ENCODE results near the gene DPEP2NB.

Gene DPEP2NB

DNA sequence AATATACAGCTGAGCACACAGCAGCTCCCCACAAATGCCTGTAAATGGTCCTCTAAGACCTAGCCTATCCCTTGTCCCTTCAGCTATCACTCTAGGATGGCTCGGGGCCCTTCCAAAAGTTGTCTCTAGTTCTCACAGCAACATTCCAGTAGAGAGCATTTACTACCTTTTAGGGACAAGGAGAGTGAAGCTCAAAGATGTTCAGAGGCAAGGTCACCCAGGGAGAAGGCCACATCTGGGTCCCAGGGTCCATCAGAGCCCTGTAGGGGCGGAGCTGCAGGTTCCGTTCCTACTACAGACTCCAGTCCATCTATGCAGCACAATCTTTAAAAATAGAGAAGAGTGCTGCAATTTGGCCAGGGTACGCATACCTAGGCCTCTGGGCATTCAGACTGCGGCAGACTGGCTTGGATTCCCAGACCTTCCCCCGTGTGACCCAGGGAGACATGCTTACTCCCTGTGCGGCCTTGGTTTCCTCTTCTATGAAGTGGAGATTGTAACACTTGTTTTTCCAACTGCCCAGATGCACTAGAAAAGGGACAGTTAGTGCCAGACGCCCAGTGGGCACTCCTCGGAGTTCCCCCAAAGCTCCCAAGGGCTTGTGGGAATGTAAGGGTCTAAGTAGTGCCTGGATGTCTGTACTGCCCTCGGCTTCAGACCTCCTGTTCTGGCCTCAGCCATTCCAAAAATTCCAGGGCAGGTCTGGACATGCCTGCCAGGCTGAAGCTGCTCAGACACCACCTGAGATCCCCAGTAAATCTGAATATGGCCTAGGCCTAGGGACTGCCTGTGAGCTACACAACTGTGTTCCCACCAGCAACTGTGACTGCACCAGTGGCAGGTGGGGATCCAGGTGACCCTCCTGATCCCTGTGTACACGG, 49.8 kb downstream of the DPEP2NB start:
- H3K4me3 ChIP-seq (ENCODE audit: low read length), result no peak overlapping the region
- no peak for TF ChIP-seq ZNF274 (IDR thresholded peaks at IDR 0.05; ENCODE audit: low read depth, low read length)

GRCh38 chr16:67964477-67965131, 51.1 kb downstream of the DPEP2NB start:
- H3K4me3 ChIP-seq (ENCODE audit: low read length), result no peak overlapping the region
- no peak for TF ChIP-seq ZNF274 (IDR thresholded peaks at IDR 0.05; ENCODE audit: low read depth, low read length)

DNA sequence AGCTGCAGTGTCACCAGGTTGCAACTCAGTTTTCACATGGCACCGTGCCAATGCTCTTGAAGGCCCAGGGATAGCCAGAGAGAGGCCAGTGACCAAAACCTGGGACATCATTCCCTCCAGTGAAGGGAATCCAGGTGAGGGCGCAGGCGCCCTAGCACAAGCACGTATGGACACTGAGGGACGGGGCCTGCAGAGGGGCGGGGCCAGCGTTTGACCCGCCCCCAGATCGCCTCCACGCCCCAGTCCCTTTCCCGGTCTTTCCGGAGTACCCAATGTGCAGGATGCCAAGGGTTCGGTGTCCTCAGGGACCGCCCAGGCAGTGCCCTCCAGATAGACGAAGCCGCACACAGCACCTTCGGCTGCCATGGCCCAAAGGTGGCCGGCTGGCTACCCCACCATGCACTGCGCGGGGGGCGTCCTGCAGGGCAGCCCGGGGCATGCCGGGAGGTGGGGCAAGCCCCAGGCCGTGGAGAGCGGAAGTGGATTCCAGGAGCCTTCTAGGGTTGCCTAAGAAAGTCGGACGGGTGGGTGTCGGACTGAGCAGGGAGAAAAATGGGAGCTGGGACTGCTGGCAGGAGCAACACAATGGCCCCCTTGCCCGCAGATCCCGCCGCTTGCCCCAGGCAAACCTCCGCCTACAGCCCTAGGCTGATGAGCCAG, 51.9 kb downstream of the DPEP2NB start:
- TF ChIP-seq ZNF274 (IDR thresholded peaks at IDR 0.05; ENCODE audit: low read depth, low read length), result no peak
- H3K4me3 ChIP-seq (ENCODE audit: low read length), result no peak overlapping the region; the same call in 1 of the 2 replicates
